HepG2 (cell line): ENCODE data around the gene MAN2B2. TPM values are rescaled to one million over a fixed set of nuclear protein-coding genes. Genes with fewer than 3 reads are reported as not detected.

Source experiments
- ATAC-seq: fragments of 200-7000 bp; cut with Tn5 transposase; 3 replicates; pipeline ENCODE4 v1.9.1; 2020; ENCODE audit warnings: mild to moderate bottlenecking, moderate library complexity
- BruUV-seq: library from RNA; stranded (reverse); fragments of 400-500 nt; replicated peaks from 2 replicates; lab custom pipeline; 2021; lab: Mats Ljungman, UMichigan
- CTCF ChIA-PET: fragments of 300-600 bp; formaldehyde crosslinking; extraction: SDS; loops from one replicate; lab custom pipeline; 2021; ENCODE audit warnings: low total read pairs, inconsistent platforms, low intra/inter-chr PET ratio; lab: Yijun Ruan, JAX
- POLR2A ChIA-PET: fragments of 350-600 bp; sonication (Branson Sonifier 250); formaldehyde crosslinking; loops from one replicate; lab custom pipeline; 2020; ENCODE audit warnings: antibody characterized with exemption, inconsistent platforms; lab: Yijun Ruan, JAX
- DNase-seq: peaks from one replicate; pipeline ENCODE4 v3.0.0-alpha.2; 2015; ENCODE audit warnings: low spot score
- FAIRE-seq: peaks from 3 replicates; lab custom pipeline; 2011; peaks lifted over from hg19 to GRCh38; lab: Jason Lieb, UNC
- H2AFZ ChIP-seq: one replicate; pipeline ENCODE4 v1.6.1; 2011; ENCODE audit warnings: low read length, inconsistent platforms
- H3K27ac ChIP-seq: fragments of 300-600 bp; 3 replicates; pipeline ENCODE4 v1.8.0; 2011; ENCODE audit warnings: mixed run types, mild to moderate bottlenecking, mixed read lengths, low read length, inconsistent platforms; ENCODE audit not compliant: insufficient read depth; ENCODE audit errors: extremely low read length
- H3K27me3 ChIP-seq, 2 experiments: fragments of 200-600 bp in 1 of 2; 2 replicates in 1 of 2; 3 replicates in 1 of 2; pipeline versions ENCODE4 v1.6.0 to v1.8.0; 2011; ENCODE audit warnings: low read length in 2 of 2, mild to moderate bottlenecking in 2 of 2, moderate library complexity in 2 of 2, inconsistent platforms in 1 of 2; ENCODE audit not compliant: insufficient read depth in 2 of 2, control insufficient read depth in 1 of 2
- H3K36me3 ChIP-seq, 2 experiments: fragments of 200-600 bp in 1 of 2; replicated peaks in 1 of 2; 2 replicates in 1 of 2; 3 replicates in 1 of 2; pipeline versions ENCODE4 v1.5.1 to v1.8.0; 2011; ENCODE audit warnings: low read length in 2 of 2, inconsistent platforms in 1 of 2; ENCODE audit not compliant: insufficient read depth in 2 of 2, control insufficient read depth in 1 of 2
- H3K4me1 ChIP-seq: 2 replicates; pipeline ENCODE4 v1.5.1; 2012; ENCODE audit warnings: low read length, inconsistent platforms; ENCODE audit not compliant: insufficient read depth
- H3K4me2 ChIP-seq: 2 replicates; pipeline ENCODE4 v1.6.0; 2011; ENCODE audit warnings: low read depth, low read length, inconsistent platforms
- H3K4me3 ChIP-seq, 3 experiments: fragments of 200-600 bp in 1 of 3; sonication (generic), shearing (Covaris generic) in 1 of 3; replicated peaks in 1 of 3; 2 replicates each; pipeline ENCODE4 v1.5.1; 2011 to 2016; ENCODE audit warnings: low read length in 3 of 3, inconsistent platforms in 2 of 3, low read depth in 2 of 3, mild to moderate bottlenecking in 2 of 3, control low read depth in 1 of 3, mixed read lengths in 1 of 3; ENCODE audit not compliant: insufficient read depth in 1 of 3
- H3K79me2 ChIP-seq: one replicate; pipeline ENCODE4 v1.6.1; 2011; ENCODE audit warnings: low read length, inconsistent platforms; ENCODE audit not compliant: insufficient read depth
- H3K9ac ChIP-seq: 2 replicates; pipeline ENCODE4 v1.6.0; 2011; ENCODE audit warnings: mild to moderate bottlenecking, low read depth, low read length, inconsistent platforms; ENCODE audit not compliant: insufficient read depth
- H3K9me3 ChIP-seq: 2 replicates; pipeline ENCODE4 v1.5.1; 2012; ENCODE audit warnings: mild to moderate bottlenecking, low read length
- H4K20me1 ChIP-seq: 2 replicates; pipeline ENCODE4 v1.6.0; 2011; ENCODE audit warnings: inconsistent platforms, mild to moderate bottlenecking, low read length, moderate library complexity; ENCODE audit not compliant: insufficient read depth
- AHR ChIP-seq: IDR thresholded peaks from 2 replicates; pipeline ENCODE4 v1.6.1; 2018; ENCODE audit warnings: missing genetic modification reagents, missing compliant biosample characterization
- ATF3 ChIP-seq: sonication (generic); formaldehyde crosslinking; IDR thresholded peaks from 2 replicates; pipeline ENCODE4 v1.4.0; 2020; ENCODE audit warnings: missing genetic modification reagents
- DNMT3B ChIP-seq: conservative IDR thresholded peaks from 2 replicates; pipeline ENCODE4 v1.6.1; 2016; ENCODE audit warnings: missing biosample characterization, control low read depth
- ETV5 ChIP-seq: IDR thresholded peaks from 2 replicates; pipeline ENCODE4 v1.6.1; 2018; ENCODE audit warnings: missing biosample characterization, missing genetic modification reagents, inconsistent platforms, borderline replicate concordance
- HNRNPLL ChIP-seq: fragments of 200-400 bp; formaldehyde crosslinking; IDR thresholded peaks from 2 replicates; pipeline ENCODE4 v1.6.1; 2017; ENCODE audit warnings: mild to moderate bottlenecking, low read depth, low read length; ENCODE audit not compliant: poor library complexity, severe bottlenecking
- MAFK ChIP-seq, 2 experiments: IDR thresholded peaks in 1 of 2; conservative IDR thresholded peaks in 1 of 2; 2 replicates each; pipeline ENCODE4 v1.6.1; 2011; ENCODE audit warnings: improper control_type of control experiment in 2 of 2, low read length in 2 of 2
- MEF2D ChIP-seq: sonication (generic); formaldehyde crosslinking; IDR thresholded peaks from 2 replicates; pipeline ENCODE4 v1.5.1; 2020; ENCODE audit warnings: mild to moderate bottlenecking, missing genetic modification reagents
- MTA1 ChIP-seq: sonication (generic); formaldehyde crosslinking; IDR thresholded peaks from 2 replicates; pipeline ENCODE4 v1.4.0; 2020; ENCODE audit warnings: missing genetic modification reagents, mild to moderate bottlenecking, borderline replicate concordance
- TOE1 ChIP-seq: sonication (generic); formaldehyde crosslinking; IDR thresholded peaks from 2 replicates; pipeline ENCODE4 v1.4.0; 2020; ENCODE audit warnings: mild to moderate bottlenecking, missing genetic modification reagents
- ZBTB46 ChIP-seq: sonication (generic); formaldehyde crosslinking; IDR thresholded peaks from 2 replicates; pipeline ENCODE4 v1.4.0; 2020; ENCODE audit warnings: mild to moderate bottlenecking, missing genetic modification reagents, borderline replicate concordance
- ZNF275 ChIP-seq: sonication (generic); formaldehyde crosslinking; IDR thresholded peaks from 2 replicates; pipeline ENCODE4 v1.8.0; 2022; ENCODE audit warnings: missing genetic modification reagents, mild to moderate bottlenecking, inconsistent platforms, borderline replicate concordance
- ZNF562 ChIP-seq: sonication (generic); formaldehyde crosslinking; IDR thresholded peaks from 2 replicates; pipeline ENCODE4 v1.8.0; 2022; ENCODE audit warnings: missing genetic modification reagents, borderline replicate concordance
- whole genome bisulfite sequencing: methylation state at CpG from one replicate; pipeline ENCODE4 v1.1.6; 2017; ENCODE audit warnings: low lambda C conversion rate; 5-methylcytosine and 5-hydroxymethylcytosine counted together
- in situ Hi-C: cut with HindIII; loops from 2 replicates; pipeline ENCODE4 v1.10.0; 2017; ENCODE audit warnings: low pct_unique_long_range_greater_than_20kb; ENCODE audit not compliant: extremely low pct_ligation_motif_present
- intact Hi-C: fragments of 100-400 bp; cut with micrococcal nuclease; formaldehyde crosslinking; loops from one replicate; pipeline ENCODE4 v1.10.0; 2022; ENCODE audit not compliant: unreplicated experiment
- polyA plus RNA-seq, 8 experiments: library from polyadenylated mRNA; depleted of rRNA in 3 of 8; stranded (reverse) in 7 of 8; unstranded in 1 of 8; fragments of >200 nt; fragmentation: Illumina TruSeq in 4 of 8; extraction: Trizol in 4 of 8; gene quantifications; 2 replicates each; pipeline versions ENCODE4 v1.2.1 to v1.2.3, GENCODE V29; 2011 to 2016; ENCODE audit warnings: low read depth in 4 of 8, missing spikeins in 1 of 8, mixed read lengths in 1 of 8; ENCODE audit not compliant: insufficient read depth in 1 of 8
- total RNA-seq, 5 experiments: library from RNA; depleted of rRNA; stranded (reverse); fragments of >200 nt; fragmentation: Illumina TruSeq; extraction: Trizol; gene quantifications; 2 replicates each; pipeline ENCODE4 v1.2.3, GENCODE V29; 2016; ENCODE audit warnings: low read depth in 1 of 5

Gene MAN2B2
- total and polyA plus RNA-seq, 2 of the 13 experiments (the other 11 are each of a cell fraction or from before 2014, with no cell fraction given), result 4.8 to 5.4 TPM

- no peaks in the 10 kb centered on the region for H3K4me1 ChIP-seq
- no peaks in the 10 kb centered on the region; a peak in 2 of 5 replicates for H3K36me3 ChIP-seq
- CTCF ChIA-PET, result no interaction called here
- intact Hi-C loops, result no loop called here
- TF ChIP-seq ZNF275 (CRISPR knock-in tag), result no peak
- no peak for TF ChIP-seq AHR (CRISPR knock-in tag)
- TF ChIP-seq ATF3 (CRISPR knock-in tag), result no peak
- no peak for TF ChIP-seq ZNF562
- TF ChIP-seq MAFK (conservative IDR thresholded peaks at IDR 0.05 in 1 of 2, IDR thresholded peaks at IDR 0.05 in 1 of 2; ENCODE audit: low read length in 2 of 2), result no peak
- TF ChIP-seq MTA1 (CRISPR knock-in tag), result no peak
- no peak for TF ChIP-seq TOE1 (CRISPR knock-in tag)
- no peak for TF ChIP-seq DNMT3B
- TF ChIP-seq ETV5 (CRISPR knock-in tag), result no peak
- TF ChIP-seq ZBTB46 (CRISPR knock-in tag), result no peak
- TF ChIP-seq HNRNPLL, result no peak
- TF ChIP-seq MEF2D (CRISPR knock-in tag), result no peak
- H4K20me1 ChIP-seq, result no peaks in the 10 kb centered on the region
- no TSS peak for BruUV-seq
- no peak overlapping the region for H3K4me3 ChIP-seq
- POLR2A ChIA-PET, result interaction anchor here (0.7 kb wide), 1 partner anchor 104 kb away, joined by 3 read pairs; no protein-coding TSS in a partner anchor
- in situ Hi-C loops, result no loop called here
- no peaks in the 10 kb centered on the region for H3K27me3 ChIP-seq
- no peak overlapping the region for H2AFZ ChIP-seq
- FAIRE-seq (no peak), ATAC-seq (no peak), DNase-seq (no peak)
- no peak overlapping the region for H3K27ac ChIP-seq
- no peak overlapping the region for H3K9ac ChIP-seq
- 95% methylated on average over 9 of the region's 9 CpGs for WGBS
- H3K4me2 ChIP-seq, result no peak overlapping the region
- no peaks in the 10 kb centered on the region for H3K79me2 ChIP-seq
- H3K9me3 ChIP-seq, result no peaks in the 10 kb centered on the region
Measured at GRCh38 chr4:6591313-6591712, 16.3 kb downstream of the MAN2B2 start.
